A549 (cell line): ENCODE results near the gene ARHGAP32. TPM values are rescaled to one million over a fixed set of nuclear protein-coding genes. Genes with fewer than 3 reads are reported as not detected.

Experiments
- ATAC-seq, 2 experiments: fragments of 200-7000 bp in 1 of 2; fragments of >200 bp in 1 of 2; cut with Nextera tagmentation in 1 of 2; cut with Tn5 transposase in 1 of 2; 3 replicates each; pipeline versions ENCODE4 v1.8.0 to v1.9.1; 2018 to 2020; ENCODE audit warnings: mild to moderate bottlenecking in 1 of 2, moderate library complexity in 1 of 2
- CTCF ChIA-PET: fragments of 300-600 bp; sonication (Branson Sonifier 250); formaldehyde crosslinking; extraction: SDS; loops from one replicate; lab custom pipeline; 2021; ENCODE audit warnings: antibody characterized with exemption, inconsistent platforms; lab: Yijun Ruan, JAX
- POLR2A ChIA-PET: fragments of 350-600 bp; formaldehyde crosslinking; extraction: SDS; loops from one replicate; lab custom pipeline; 2021; ENCODE audit warnings: antibody characterized with exemption, inconsistent platforms; lab: Yijun Ruan, JAX
- DNase-seq, 2 experiments: peaks; one replicate each; pipeline versions ENCODE4 v3.0.0 to v3.0.0-alpha.2; 2011 to 2016; ENCODE audit warnings: low read depth in 1 of 2, low spot score in 1 of 2
- FAIRE-seq: peaks from 2 replicates; lab custom pipeline; 2011; peaks lifted over from hg19 to GRCh38; lab: Jason Lieb, UNC
- H3K27ac ChIP-seq, 2 experiments: fragments of >200 bp; sonication (Bioruptor Twin); formaldehyde crosslinking; 3 replicates each; pipeline ENCODE4 v1.5.1; 2016 to 2017
- H3K4me1 ChIP-seq: fragments of >200 bp; sonication (Bioruptor Twin); formaldehyde crosslinking; 3 replicates; pipeline ENCODE4 v1.6.1; 2016
- H3K4me2 ChIP-seq: fragments of >200 bp; sonication (Bioruptor Twin); formaldehyde crosslinking; 3 replicates; pipeline ENCODE4 v1.6.1; 2016
- H3K4me3 ChIP-seq: fragments of >200 bp; sonication (Bioruptor Twin); formaldehyde crosslinking; 3 replicates; pipeline ENCODE4 v1.5.1; 2016
- H3K9me3 ChIP-seq: fragments of >200 bp; sonication (Bioruptor Twin); formaldehyde crosslinking; 3 replicates; pipeline ENCODE4 v1.6.1; 2016
- BHLHE40 ChIP-seq: IDR thresholded peaks from 2 replicates; pipeline ENCODE4 v1.6.1; 2012; ENCODE audit warnings: low read depth, low read length, inconsistent platforms
- CBX2 ChIP-seq: fragments of 200-600 bp; sonication (generic); IDR thresholded peaks from 2 replicates; pipeline ENCODE4 v1.6.1; 2016; ENCODE audit warnings: low read depth, mild to moderate bottlenecking, borderline replicate concordance
- CEBPB ChIP-seq, 2 experiments: fragments of >200 bp in 1 of 2; sonication (Bioruptor Twin) in 1 of 2; formaldehyde crosslinking in 1 of 2; IDR thresholded peaks; 2 replicates each; pipeline ENCODE4 v1.6.1; 2012 to 2016
- CHD2 ChIP-seq: fragments of 150-350 bp; IDR thresholded peaks from 2 replicates; pipeline ENCODE4 v1.6.1; 2014; ENCODE audit warnings: low read length; ENCODE audit not compliant: partially characterized antibody
- CHD4 ChIP-seq: fragments of 200-600 bp; sonication (generic); IDR thresholded peaks from 2 replicates; pipeline ENCODE4 v1.6.1; 2016; ENCODE audit warnings: antibody characterized with exemption, mild to moderate bottlenecking, borderline replicate concordance
- CTCF ChIP-seq: fragments of >200 bp; sonication (Bioruptor Twin); formaldehyde crosslinking; IDR thresholded peaks from 3 replicates; pipeline ENCODE4 v1.5.1; 2016
- JUNB ChIP-seq: fragments of >200 bp; sonication (Bioruptor Twin); formaldehyde crosslinking; IDR thresholded peaks from 2 replicates; pipeline ENCODE4 v1.6.1; 2016
- KDM5A ChIP-seq: fragments of 200-600 bp; sonication (generic); IDR thresholded peaks from 2 replicates; pipeline ENCODE4 v1.6.1; 2016; ENCODE audit warnings: antibody characterized with exemption, mild to moderate bottlenecking
- MAFK ChIP-seq: fragments of 450-650 bp; IDR thresholded peaks from 2 replicates; pipeline ENCODE4 v1.6.1; 2014; ENCODE audit not compliant: partially characterized antibody
- NR3C1 ChIP-seq: fragments of >200 bp; sonication (Bioruptor Twin); formaldehyde crosslinking; IDR thresholded peaks from 3 replicates; pipeline ENCODE4 v1.6.1; 2017
- RCOR1 ChIP-seq: fragments of 150-350 bp; IDR thresholded peaks from 2 replicates; pipeline ENCODE4 v1.6.1; 2014; ENCODE audit warnings: antibody characterized with exemption, low read length, low read depth
- WGBS: methylation state at CpG from one replicate; pipeline ENCODE4 v1.1.6; 2017; ENCODE audit errors: missing lambda C conversion rate; 5-methylcytosine and 5-hydroxymethylcytosine counted together
- polyA plus RNA-seq, 4 experiments: library from polyadenylated mRNA; depleted of rRNA in 3 of 4; stranded (reverse); fragments of >200 nt; fragmentation: RNase III in 1 of 4; extraction: RNeasy Plus Mini Kit Qiagen cat#74134 plus additional on column Dnase treatment in 1 of 4; gene quantifications; 2 replicates in 3 of 4; 3 replicates in 1 of 4; pipeline ENCODE4 v1.2.3, GENCODE V29; 2011 to 2017
- TF ChIP-seq, protein P1 (sequence below): fragments of 250-450 bp; sonication (Bioruptor Pico); IDR thresholded peaks from 2 replicates; pipeline ENCODE4 v1.5.0; 2021; ENCODE audit warnings: mild to moderate bottlenecking, moderate library complexity, borderline replicate concordance
- TF ChIP-seq, protein P2 (sequence below): fragments of 200-600 bp; sonication (generic); IDR thresholded peaks from 2 replicates; pipeline ENCODE4 v1.6.1; 2016; ENCODE audit warnings: antibody characterized with exemption, mild to moderate bottlenecking, moderate library complexity

The ARHGAP32 gene
- polyA plus RNA-seq, 2 of the 4 experiments (the other 2 are of a cell fraction), result 4.4 to 9.0 TPM

DNA sequence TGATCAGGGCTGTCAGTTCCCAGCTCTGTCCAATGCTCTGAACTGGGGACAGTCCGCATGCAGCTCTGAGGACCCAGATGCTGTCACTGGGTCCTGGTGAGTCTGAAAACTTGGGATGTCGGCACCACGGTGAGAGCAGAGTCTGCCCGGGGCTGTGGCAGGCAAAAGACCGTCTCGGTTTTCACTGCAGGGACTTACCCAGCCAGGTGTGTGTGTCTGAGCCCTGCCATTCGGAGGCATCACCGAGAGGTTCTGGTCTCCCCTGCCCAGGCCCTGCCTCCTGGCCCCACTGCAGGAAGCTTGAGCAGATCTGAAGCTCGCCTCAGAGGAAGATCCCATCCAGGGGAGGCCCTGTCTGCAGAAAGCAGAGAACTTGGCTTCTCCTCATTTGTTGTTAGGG is 254.6 kb downstream of the ARHGAP32 start:
- no peak for FAIRE-seq
- CTCF ChIA-PET, result interaction anchor here (0.8 to 3.4 kb wide), 2 partner anchors 19 to 53 kb away, joined by 3 to 13 read pairs; no protein-coding TSS in a partner anchor

DNA sequence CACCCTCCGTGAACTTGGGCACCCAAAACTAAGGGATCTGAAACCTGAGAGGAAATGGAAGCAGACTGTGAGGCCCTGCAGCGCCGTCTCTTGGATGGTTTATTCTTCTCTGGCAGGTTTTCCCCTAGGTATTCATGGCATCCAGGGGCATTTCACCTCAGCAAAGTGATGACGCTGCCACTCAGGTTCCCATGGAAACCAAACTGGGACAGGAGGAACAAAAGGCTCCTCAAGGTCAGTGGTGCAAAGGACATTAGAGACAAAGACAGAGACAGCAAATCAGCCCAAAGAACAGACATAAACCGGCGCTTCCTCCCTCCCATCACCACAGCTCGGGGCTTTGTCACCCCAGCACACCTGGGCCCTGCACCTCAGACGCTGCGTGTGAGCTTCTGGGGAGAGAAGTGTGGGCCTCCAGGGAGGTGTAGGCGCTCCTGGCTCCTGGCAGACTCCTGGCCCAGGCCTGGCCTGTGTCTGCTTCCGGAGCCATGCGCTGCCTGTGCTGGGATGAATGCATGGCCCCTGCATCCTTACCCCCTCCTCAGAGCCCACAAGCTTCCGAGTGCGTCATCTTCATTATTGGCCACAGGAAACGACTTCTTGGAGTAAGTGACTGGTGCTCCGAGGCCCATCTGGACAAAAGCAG is 255.4 kb downstream of the ARHGAP32 start:
- CTCF ChIA-PET, result interaction anchor here (0.8 to 3.4 kb wide), 2 partner anchors 20 to 52 kb away, joined by 3 to 13 read pairs; no protein-coding TSS in a partner anchor
- no peak for ATAC-seq

More for the DNA sequence above, 254.6 kb downstream of the ARHGAP32 start:
- H3K9me3 ChIP-seq, result no peaks in the 10 kb centered on the region
- H3K4me3 ChIP-seq, result no peak overlapping the region
- H3K4me1 ChIP-seq, result no peaks in the 10 kb centered on the region
- TF ChIP-seq NR3C1 (no peak), CHD4 (no peak), CHD2 (no peak), RCOR1 (no peak), MAFK (no peak)
- TF ChIP-seq, protein P1, sequence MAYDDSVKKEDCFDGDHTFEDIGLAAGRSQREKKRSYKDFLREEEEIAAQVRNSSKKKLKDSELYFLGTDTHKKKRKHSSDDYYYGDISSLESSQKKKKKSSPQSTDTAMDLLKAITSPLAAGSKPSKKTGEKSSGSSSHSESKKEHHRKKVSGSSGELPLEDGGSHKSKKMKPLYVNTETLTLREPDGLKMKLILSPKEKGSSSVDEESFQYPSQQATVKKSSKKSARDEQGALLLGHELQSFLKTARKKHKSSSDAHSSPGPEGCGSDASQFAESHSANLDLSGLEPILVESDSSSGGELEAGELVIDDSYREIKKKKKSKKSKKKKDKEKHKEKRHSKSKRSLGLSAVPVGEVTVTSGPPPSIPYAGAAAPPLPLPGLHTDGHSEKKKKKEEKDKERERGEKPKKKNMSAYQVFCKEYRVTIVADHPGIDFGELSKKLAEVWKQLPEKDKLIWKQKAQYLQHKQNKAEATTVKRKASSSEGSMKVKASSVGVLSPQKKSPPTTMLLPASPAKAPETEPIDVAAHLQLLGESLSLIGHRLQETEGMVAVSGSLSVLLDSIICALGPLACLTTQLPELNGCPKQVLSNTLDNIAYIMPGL, result no peak
- no peak overlapping the region for H3K4me2 ChIP-seq
- POLR2A ChIA-PET, result no interaction called here
- DNase-seq (no peak), ATAC-seq (no peak)
- WGBS, result 73% methylated on average over 6 of the region's 9 CpGs
- H3K27ac ChIP-seq, result no peak overlapping the region

DNA sequence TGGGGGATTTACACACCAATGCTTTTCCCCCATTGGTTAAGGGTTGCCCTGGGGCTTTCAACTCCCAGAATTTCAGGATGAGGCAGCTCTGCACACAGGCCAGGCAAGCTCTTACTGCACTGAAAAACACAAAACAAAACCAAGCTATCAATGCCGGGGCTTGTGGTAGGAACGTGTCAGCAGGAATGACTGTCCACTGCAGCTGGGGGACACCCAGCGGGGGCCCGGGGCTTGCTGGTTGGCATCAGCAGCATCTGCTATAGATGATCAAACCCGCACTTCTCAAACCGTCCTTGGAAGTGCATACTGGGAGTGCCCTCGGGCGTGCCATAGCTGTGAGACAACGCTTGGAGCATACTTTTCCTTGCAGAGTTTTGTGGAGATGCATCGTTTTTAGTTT is 257.2 kb downstream of the ARHGAP32 start:
- no peak for TF ChIP-seq BHLHE40
- TF ChIP-seq, protein P2, sequence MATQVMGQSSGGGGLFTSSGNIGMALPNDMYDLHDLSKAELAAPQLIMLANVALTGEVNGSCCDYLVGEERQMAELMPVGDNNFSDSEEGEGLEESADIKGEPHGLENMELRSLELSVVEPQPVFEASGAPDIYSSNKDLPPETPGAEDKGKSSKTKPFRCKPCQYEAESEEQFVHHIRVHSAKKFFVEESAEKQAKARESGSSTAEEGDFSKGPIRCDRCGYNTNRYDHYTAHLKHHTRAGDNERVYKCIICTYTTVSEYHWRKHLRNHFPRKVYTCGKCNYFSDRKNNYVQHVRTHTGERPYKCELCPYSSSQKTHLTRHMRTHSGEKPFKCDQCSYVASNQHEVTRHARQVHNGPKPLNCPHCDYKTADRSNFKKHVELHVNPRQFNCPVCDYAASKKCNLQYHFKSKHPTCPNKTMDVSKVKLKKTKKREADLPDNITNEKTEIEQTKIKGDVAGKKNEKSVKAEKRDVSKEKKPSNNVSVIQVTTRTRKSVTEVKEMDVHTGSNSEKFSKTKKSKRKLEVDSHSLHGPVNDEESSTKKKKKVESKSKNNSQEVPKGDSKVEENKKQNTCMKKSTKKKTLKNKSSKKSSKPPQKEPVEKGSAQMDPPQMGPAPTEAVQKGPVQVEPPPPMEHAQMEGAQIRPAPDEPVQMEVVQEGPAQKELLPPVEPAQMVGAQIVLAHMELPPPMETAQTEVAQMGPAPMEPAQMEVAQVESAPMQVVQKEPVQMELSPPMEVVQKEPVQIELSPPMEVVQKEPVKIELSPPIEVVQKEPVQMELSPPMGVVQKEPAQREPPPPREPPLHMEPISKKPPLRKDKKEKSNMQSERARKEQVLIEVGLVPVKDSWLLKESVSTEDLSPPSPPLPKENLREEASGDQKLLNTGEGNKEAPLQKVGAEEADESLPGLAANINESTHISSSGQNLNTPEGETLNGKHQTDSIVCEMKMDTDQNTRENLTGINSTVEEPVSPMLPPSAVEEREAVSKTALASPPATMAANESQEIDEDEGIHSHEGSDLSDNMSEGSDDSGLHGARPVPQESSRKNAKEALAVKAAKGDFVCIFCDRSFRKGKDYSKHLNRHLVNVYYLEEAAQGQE, result no peak
- TF ChIP-seq CTCF, result no peak
- no peak for TF ChIP-seq JUNB
- TF ChIP-seq CHD4, result no peak
- no peak for TF ChIP-seq CBX2
- TF ChIP-seq, protein P1, result no peak
- TF ChIP-seq CEBPB (IDR thresholded peaks at IDR 0.05), result no peak
- Histone ChIP-seq H3K27ac (no peak overlapping the region), H3K4me3 (no peak overlapping the region), H3K9me3 (no peaks in the 10 kb centered on the region), H3K4me1 (no peaks in the 10 kb centered on the region), H3K4me2 (no peak overlapping the region)
- ChIA-PET CTCF (interaction anchor here (0.8 to 3.4 kb wide), 4 partner anchors 19 to 50 kb away, joined by 3 to 13 read pairs (median 4); no protein-coding TSS in a partner anchor), POLR2A (no interaction called here)
- DNase-seq (no peak), ATAC-seq (no peak), FAIRE-seq (no peak)
- WGBS, result 66% methylated on average over 10 of the region's 10 CpGs

More for the DNA sequence above, 255.4 kb downstream of the ARHGAP32 start:
- no peak for DNase-seq
- Histone ChIP-seq H3K9me3 (no peaks in the 10 kb centered on the region), H3K4me2 (no peak overlapping the region), H3K4me1 (no peaks in the 10 kb centered on the region), H3K27ac (no peak overlapping the region), H3K4me3 (no peak overlapping the region)
- no peak for TF ChIP-seq KDM5A
- WGBS, result 68% methylated on average over 10 of the region's 16 CpGs
- POLR2A ChIA-PET, result no interaction called here
- no peak for FAIRE-seq
